NB4 (cell line): ENCODE results near the gene PNMT.

Experiments used
- DNase-seq: peaks from one replicate; pipeline ENCODE4 v3.0.0; 2010; ENCODE audit warnings: low read depth
- H3K4me3 ChIP-seq: one replicate; pipeline ENCODE4 v1.5.1; 2011; ENCODE audit warnings: mild to moderate bottlenecking, low read depth, low read length, moderate library complexity
- CTCF ChIP-seq: IDR thresholded peaks from one replicate; pipeline ENCODE4 v1.5.1; 2012; ENCODE audit warnings: low read depth, low read length
- MAX ChIP-seq: IDR thresholded peaks from 2 replicates; pipeline ENCODE4 v1.6.1; 2011; ENCODE audit warnings: low read depth, low read length
- MYC ChIP-seq: IDR thresholded peaks from 2 replicates; pipeline ENCODE4 v1.6.1; 2011; ENCODE audit warnings: low read depth, low read length
- POLR2A ChIP-seq: IDR thresholded peaks from 2 replicates; pipeline ENCODE4 v1.6.1; 2011; ENCODE audit warnings: mild to moderate bottlenecking; ENCODE audit not compliant: insufficient read length; ENCODE audit errors: extremely low read depth

PNMT gene

GRCh38 chr17:39673335-39674081, 5.3 kb downstream of the PNMT start:
- H3K4me3 ChIP-seq: no peak overlapping the region
- DNase-seq: no peak
- TF ChIP-seq MYC (no peak), POLR2A (no peak), CTCF (no peak), MAX (no peak)

- H3K4me3 ChIP-seq: no peak overlapping the region
- peak; percentile 26; the same call in 1 of the 2 replicates for TF ChIP-seq MAX
- no peak for TF ChIP-seq CTCF
- peak; percentile 62 for DNase-seq
These were observed 5.9 kb downstream of the PNMT start for GRCh38 chr17:39674179-39674578.

GRCh38 chr17:39674702-39675389, 6.6 kb downstream of the PNMT start:
- peak overlapping the region; percentile 28 for H3K4me3 ChIP-seq
- peak; percentile 98 for DNase-seq
- TF ChIP-seq MAX: peak; percentile 53
- TF ChIP-seq MYC: no peak; the same call in 1 of the 2 replicates

- no peak for DNase-seq
- TF ChIP-seq POLR2A (no peak), MAX (no peak), CTCF (no peak), MYC (no peak)
These were observed 7.3 kb downstream of the PNMT start for GRCh38 chr17:39675390-39676082.

GRCh38 chr17:39676198-39676819, 8.1 kb downstream of the PNMT start:
- no peak overlapping the region for H3K4me3 ChIP-seq
- peak; percentile 87 for DNase-seq
- no peak for TF ChIP-seq POLR2A
- TF ChIP-seq MYC: peak; percentile 56
- TF ChIP-seq CTCF: no peak
- TF ChIP-seq MAX: peak; percentile 79

More at GRCh38 chr17:39675390-39676082, 7.3 kb downstream of the PNMT start:
- H3K4me3 ChIP-seq: peak overlapping the region; percentile 28
